Right lobe of liver (tissue), 6 donors: ENCODE data around the gene SLC9A4. TPM values are rescaled to one million over a fixed set of nuclear protein-coding genes. Genes with fewer than 3 reads are reported as not detected.
A peak's percentile ranks its signal among the peaks of the same experiment; 100 is the strongest.

Experiments used
- ATAC-seq, 4 donors: fragments of 200-7000 bp; cut with Tn5 transposase; one replicate each; pipeline ENCODE4 v1.9.1; 2020; ENCODE audit warnings: mild to moderate bottlenecking in 4 of 4, moderate library complexity in 4 of 4
- DNase-seq, 3 donors: peaks; one replicate each; pipeline ENCODE4 v3.0.0-alpha.2; 2020
- H3K27ac ChIP-seq, 3 donors: fragments of 200-600 bp; one replicate each; pipeline ENCODE4 v1.8.0; 2022
- H3K27me3 ChIP-seq, 2 donors: fragments of 200-600 bp; one replicate each; pipeline ENCODE4 v1.8.0; 2022
- H3K36me3 ChIP-seq, 4 donors: fragments of 200-600 bp; sonication (generic) in 1 of 4; one replicate each; pipeline versions ENCODE4 v1.5.1 to v1.8.0; 2017 to 2022; ENCODE audit warnings: control low read depth in 1 of 4
- H3K4me1 ChIP-seq, 4 donors: fragments of 200-600 bp; sonication (generic) in 1 of 4; one replicate each; pipeline versions ENCODE4 v1.5.1 to v1.8.0; 2017 to 2022; ENCODE audit warnings: control low read depth in 1 of 4
- H3K4me3 ChIP-seq, 3 donors: fragments of 200-600 bp; one replicate each; pipeline ENCODE4 v1.8.0; 2022
- H3K9me3 ChIP-seq, 4 donors: fragments of 200-600 bp; sonication (generic) in 1 of 4; one replicate each; pipeline versions ENCODE4 v1.5.1 to v1.8.0; 2017 to 2022; ENCODE audit warnings: control low read depth in 1 of 4
- POLR2A ChIP-seq: fragments of 450-650 bp; IDR thresholded peaks from one replicate; pipeline ENCODE4 v1.6.1; 2017; ENCODE audit warnings: antibody characterized with exemption, mild to moderate bottlenecking
- WGBS: methylation state at CpG from one replicate; pipeline ENCODE4 v1.1.6; 2018; ENCODE audit warnings: low coverage, low lambda C conversion rate; ENCODE audit not compliant: insufficient coverage; ENCODE audit errors: missing lambda C conversion rate; 5-methylcytosine and 5-hydroxymethylcytosine counted together
- intact Hi-C, 2 donors: fragments of 100-400 bp; cut with DNase I; formaldehyde crosslinking; loops; one replicate each; pipeline versions ENCODE4 v1.11.2 to v1.14.1; 2022
- total RNA-seq, 6 experiments: library from RNA; depleted of rRNA in 2 of 6; stranded (reverse); fragments of >200 nt in 2 of 6; fragmentation: NEBNext Ultra II Directional in 3 of 6; extraction: Animal tissue kit (Norgen Biotek cat#: 25700) in 3 of 6; gene quantifications; one replicate each; pipeline versions ENCODE4 v1.1.0 to v1.2.4, GENCODE V29; 2016 to 2023
- TF ChIP-seq, protein P1 (sequence below), 4 donors: fragments of 200-600 bp in 3 of 4; fragments of 450-650 bp in 1 of 4; IDR thresholded peaks; one replicate each; pipeline versions ENCODE4 v1.5.1 to v1.8.0; 2016 to 2022; ENCODE audit warnings: antibody characterized with exemption in 4 of 4, mild to moderate bottlenecking in 2 of 4
- donor health status: DM: no; HTN: yes; CAD: no.
- donor health status: DM: no; HTN: no; CAD: no.
- donor health status: DM: no; HTN: no; CAD: no.
- donor health status: DM: no; HTN: yes; CAD: no.
- donor health status: DM: no; HTN: yes; CAD: no.

Gene SLC9A4
- total RNA-seq, 6 experiments from 2014 or later = not detected

DNA sequence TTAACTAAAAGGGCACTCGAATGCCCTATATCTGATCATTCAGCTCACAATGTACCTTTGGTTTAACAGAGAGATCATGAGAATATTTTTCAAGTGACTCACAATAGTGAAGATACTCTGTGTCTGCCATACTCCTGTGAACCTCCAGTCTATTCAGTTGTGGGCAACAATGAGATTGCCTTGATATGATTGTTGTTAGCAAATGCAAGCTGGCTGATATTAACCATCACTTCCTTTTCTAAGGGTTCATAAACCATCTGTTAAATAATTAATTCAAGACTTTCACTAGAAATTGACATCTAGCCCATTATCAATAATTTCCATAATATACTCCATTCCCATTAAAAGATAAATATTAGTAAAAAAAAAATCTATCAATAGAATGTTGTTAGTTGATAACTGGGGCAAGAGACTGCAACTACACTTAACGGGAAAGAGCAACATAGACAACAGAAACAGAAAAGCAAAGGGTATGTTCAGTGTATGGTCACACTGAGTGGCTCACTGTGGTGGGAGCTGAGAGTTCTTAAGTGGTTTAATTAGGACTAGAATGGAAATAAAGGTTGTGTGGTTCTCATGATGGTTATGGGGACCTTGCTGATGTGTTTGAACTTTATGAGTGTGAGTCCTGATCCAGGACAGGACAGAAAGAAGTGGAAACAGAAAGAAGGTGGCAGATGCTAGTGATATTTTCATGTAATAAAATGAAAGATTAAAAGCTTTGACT, 38.2 kb upstream of the SLC9A4 start:
- Histone ChIP-seq H3K9me3 (no peaks in the 10 kb centered on the region), H3K4me3 (no peak overlapping the region), H3K27ac (no peak overlapping the region), H3K4me1 (no peaks in the 10 kb centered on the region), H3K36me3 (no peaks in the 10 kb centered on the region), H3K27me3 (no peaks in the 10 kb centered on the region)
- intact Hi-C loops = no loop called here
- WGBS = 75% methylated on average over 2 of the region's 2 CpGs
- DNase-seq (no peak), ATAC-seq (no peak)
- TF ChIP-seq, protein P1, sequence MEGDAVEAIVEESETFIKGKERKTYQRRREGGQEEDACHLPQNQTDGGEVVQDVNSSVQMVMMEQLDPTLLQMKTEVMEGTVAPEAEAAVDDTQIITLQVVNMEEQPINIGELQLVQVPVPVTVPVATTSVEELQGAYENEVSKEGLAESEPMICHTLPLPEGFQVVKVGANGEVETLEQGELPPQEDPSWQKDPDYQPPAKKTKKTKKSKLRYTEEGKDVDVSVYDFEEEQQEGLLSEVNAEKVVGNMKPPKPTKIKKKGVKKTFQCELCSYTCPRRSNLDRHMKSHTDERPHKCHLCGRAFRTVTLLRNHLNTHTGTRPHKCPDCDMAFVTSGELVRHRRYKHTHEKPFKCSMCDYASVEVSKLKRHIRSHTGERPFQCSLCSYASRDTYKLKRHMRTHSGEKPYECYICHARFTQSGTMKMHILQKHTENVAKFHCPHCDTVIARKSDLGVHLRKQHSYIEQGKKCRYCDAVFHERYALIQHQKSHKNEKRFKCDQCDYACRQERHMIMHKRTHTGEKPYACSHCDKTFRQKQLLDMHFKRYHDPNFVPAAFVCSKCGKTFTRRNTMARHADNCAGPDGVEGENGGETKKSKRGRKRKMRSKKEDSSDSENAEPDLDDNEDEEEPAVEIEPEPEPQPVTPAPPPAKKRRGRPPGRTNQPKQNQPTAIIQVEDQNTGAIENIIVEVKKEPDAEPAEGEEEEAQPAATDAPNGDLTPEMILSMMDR (IDR thresholded peaks at IDR 0.05) = no peak

DNA sequence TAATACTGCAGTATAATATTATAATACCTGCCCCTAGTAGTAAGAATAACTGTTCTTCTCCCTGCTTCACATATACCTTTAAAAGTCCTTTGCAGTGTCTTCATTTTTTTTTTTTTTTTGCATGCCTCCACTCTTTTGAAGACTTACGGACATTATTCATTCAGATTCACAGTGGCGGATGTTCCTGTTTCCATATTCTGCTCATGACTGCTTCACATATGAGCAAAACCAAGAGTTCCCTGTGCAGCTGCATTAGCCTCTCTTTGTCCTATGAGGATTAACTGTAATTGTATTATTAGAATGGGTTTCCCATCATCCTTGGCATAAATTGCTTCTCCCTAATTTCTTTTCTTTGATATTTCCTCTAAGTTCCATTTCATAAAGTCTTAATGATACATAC, 37.3 kb upstream of the SLC9A4 start:
- intact Hi-C loops = no loop called here
- ATAC-seq = no peak

DNA sequence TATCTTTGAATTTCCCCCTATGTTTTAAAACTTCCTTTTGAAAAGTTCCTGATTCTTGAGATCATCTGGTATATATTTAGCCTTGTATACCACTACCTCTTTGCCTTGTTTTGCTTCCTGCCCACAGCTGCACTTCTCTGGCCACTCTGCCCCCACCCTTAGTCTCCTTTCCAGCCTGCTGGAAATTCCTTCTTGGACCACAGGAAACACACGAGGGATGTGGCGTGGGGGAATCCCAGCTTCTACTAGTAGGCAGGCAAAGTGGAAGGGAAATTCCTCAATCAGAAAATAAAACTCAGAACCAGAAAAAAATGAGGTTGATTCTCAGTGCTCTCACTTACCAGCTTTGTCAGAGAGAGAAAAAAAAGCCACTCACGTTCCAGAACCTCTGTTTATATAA, 36.7 kb upstream of the SLC9A4 start:
- intact Hi-C loops = no loop called here
- H3K27ac ChIP-seq = no peak overlapping the region
- TF ChIP-seq, protein P1 (IDR thresholded peaks at IDR 0.05) = no peak
- no peak for TF ChIP-seq POLR2A
- H3K4me3 ChIP-seq = no peak overlapping the region
- no peaks in the 10 kb centered on the region for H3K27me3 ChIP-seq
- no peaks in the 10 kb centered on the region for H3K9me3 ChIP-seq
- H3K36me3 ChIP-seq = no peaks in the 10 kb centered on the region
- 10% methylated on average over 3 of the region's 3 CpGs for WGBS
- no peaks in the 10 kb centered on the region for H3K4me1 ChIP-seq
- no peak for DNase-seq
- peak in 2 of 4 donors; percentile 27 to 71 for ATAC-seq

More for the DNA sequence above, 37.3 kb upstream of the SLC9A4 start:
- no peaks in the 10 kb centered on the region for H3K4me1 ChIP-seq
- H3K27ac ChIP-seq = no peak overlapping the region
- no peak overlapping the region for H3K4me3 ChIP-seq
- TF ChIP-seq POLR2A = no peak
- TF ChIP-seq, protein P1 (IDR thresholded peaks at IDR 0.05) = no peak
- H3K9me3 ChIP-seq = no peaks in the 10 kb centered on the region
- H3K36me3 ChIP-seq = no peaks in the 10 kb centered on the region
- 78% methylated on average over 2 of the region's 2 CpGs for WGBS
- no peak for DNase-seq
- H3K27me3 ChIP-seq = no peaks in the 10 kb centered on the region

DNA sequence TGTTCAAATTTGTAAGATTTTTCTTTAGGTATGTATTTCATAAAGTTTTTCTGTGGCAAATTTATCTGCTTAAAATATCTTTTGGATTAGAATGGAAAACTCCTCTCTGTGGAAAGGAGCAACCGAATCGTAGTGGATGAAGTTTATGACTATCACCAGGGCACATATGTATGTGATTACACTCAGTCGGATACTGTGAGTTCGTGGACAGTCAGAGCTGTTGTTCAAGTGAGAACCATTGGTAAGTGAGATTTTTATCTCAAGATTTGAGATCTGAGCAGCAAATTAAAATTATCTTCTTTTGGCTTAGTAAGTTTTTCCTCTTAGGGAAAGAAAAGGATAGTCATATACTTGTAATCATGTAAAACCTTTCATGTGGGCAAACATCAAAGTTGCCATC, 35.9 kb upstream of the SLC9A4 start:
- H3K9me3 ChIP-seq = no peaks in the 10 kb centered on the region
- whole genome bisulfite sequencing = 77% methylated on average over 4 of the region's 4 CpGs
- H3K27me3 ChIP-seq = no peaks in the 10 kb centered on the region
- H3K4me1 ChIP-seq = no peaks in the 10 kb centered on the region
- no peak overlapping the region for H3K4me3 ChIP-seq
- TF ChIP-seq, protein P1 (IDR thresholded peaks at IDR 0.05) = no peak
- TF ChIP-seq POLR2A = no peak
- H3K36me3 ChIP-seq = no peaks in the 10 kb centered on the region
- no peak for ATAC-seq
- intact Hi-C loops = no loop called here
- DNase-seq = no peak
- H3K27ac ChIP-seq = no peak overlapping the region
